ENCODE data around the gene NFIC.

The NFIC gene

GRCh38 chr19:3469638-3470499 lies 103.5 kb downstream of the NFIC start:
- Mint-ChIP-seq H3K27ac (no peak overlapping the region), H3K36me3 (ENCODE audit: low read depth) (peaks cover 15% of the 10 kb centered on the region), H3K27me3 (ENCODE audit: low read depth, poor library complexity) (peaks cover 36% of the 10 kb centered on the region), H3K4me1 (peaks cover 19% of the 10 kb centered on the region), H3K4me3 (no peak overlapping the region), H3K9me3 (peaks cover 36% of the 10 kb centered on the region)
- TF ChIP-seq, protein P1, sequence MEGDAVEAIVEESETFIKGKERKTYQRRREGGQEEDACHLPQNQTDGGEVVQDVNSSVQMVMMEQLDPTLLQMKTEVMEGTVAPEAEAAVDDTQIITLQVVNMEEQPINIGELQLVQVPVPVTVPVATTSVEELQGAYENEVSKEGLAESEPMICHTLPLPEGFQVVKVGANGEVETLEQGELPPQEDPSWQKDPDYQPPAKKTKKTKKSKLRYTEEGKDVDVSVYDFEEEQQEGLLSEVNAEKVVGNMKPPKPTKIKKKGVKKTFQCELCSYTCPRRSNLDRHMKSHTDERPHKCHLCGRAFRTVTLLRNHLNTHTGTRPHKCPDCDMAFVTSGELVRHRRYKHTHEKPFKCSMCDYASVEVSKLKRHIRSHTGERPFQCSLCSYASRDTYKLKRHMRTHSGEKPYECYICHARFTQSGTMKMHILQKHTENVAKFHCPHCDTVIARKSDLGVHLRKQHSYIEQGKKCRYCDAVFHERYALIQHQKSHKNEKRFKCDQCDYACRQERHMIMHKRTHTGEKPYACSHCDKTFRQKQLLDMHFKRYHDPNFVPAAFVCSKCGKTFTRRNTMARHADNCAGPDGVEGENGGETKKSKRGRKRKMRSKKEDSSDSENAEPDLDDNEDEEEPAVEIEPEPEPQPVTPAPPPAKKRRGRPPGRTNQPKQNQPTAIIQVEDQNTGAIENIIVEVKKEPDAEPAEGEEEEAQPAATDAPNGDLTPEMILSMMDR (IDR thresholded peaks at IDR 0.05), result no peak
- DNase-seq, result no peak

DNA sequence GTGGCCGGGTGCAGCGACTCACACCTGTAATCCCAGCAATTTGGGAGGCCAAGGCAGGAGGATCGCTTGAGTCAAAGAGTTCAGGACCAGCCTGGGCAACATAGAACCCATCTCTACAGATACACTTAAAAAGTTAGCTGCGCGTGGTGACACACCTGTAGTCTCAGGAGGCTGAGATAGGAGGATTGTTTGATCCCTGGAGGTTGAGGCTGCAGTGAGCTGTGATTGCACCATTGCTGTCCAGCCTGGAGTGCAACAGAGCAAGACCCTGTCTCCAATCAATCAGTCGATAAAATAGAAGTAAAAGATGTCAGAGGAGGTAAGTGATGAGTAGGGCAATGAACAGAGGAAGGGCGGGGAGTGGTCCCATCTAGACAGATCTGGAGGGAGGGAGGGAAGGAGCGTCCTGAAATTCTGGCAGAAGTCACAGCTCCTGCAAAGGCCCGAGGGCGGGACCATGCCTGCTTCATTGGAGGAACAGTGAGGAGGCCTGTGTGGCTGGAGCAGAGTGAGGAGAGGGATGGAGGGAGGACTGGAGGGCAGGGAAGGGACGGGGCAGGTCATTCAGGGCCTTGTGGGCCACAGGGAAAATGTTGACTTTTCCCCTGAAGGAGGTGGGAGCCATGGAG lies 104.2 kb downstream of the NFIC start:
- TF ChIP-seq, protein P1 (IDR thresholded peaks at IDR 0.05), result no peak
- no peak for DNase-seq
- peaks cover 29% of the 10 kb centered on the region for H3K27me3 Mint-ChIP-seq (ENCODE audit: low read depth, poor library complexity)
- no peak overlapping the region for H3K27ac Mint-ChIP-seq
- H3K9me3 Mint-ChIP-seq, result peaks cover 36% of the 10 kb centered on the region
- H3K36me3 Mint-ChIP-seq (ENCODE audit: low read depth), result peaks cover 15% of the 10 kb centered on the region
- H3K4me1 Mint-ChIP-seq, result peaks cover 11% of the 10 kb centered on the region
- no peak overlapping the region for H3K4me3 Mint-ChIP-seq

DNA sequence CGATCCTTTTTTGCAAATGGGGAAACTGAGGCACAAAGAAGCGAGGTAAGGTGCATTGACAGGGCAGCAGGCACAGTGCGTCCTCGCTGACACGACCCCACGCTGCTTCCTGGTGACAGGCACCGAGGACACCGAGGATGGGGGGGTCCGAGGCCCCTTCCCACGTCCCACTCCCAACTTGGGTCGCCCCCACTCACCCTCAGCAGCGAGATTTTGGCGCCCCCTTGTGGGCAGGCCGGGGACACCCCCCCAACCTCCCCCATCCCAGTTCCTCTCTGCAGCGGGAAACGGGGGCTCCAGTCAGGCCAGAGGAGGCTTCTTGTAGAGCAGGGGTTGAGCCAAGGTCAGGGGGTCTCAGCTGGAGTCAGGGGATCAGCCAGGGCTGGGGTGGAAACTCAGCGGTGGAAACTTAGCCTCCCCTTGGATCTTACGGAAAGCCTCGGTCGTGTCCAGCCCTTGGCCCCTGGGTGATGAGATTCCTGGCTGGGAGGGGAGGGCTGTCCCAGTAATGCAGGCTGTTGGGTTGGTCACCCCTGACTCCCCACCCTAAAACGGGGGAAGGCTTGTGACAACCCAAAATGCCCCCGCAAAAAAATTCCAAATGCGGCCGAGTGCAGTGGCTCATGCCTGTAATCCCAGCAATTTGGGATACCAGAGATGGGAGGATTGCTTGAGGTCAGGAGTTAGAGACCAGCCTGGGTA lies 105.7 kb downstream of the NFIC start:
- Mint-ChIP-seq H3K4me1 (peaks cover 10% of the 10 kb centered on the region), H3K27ac (no peak overlapping the region), H3K9me3 (peaks cover 26% of the 10 kb centered on the region), H3K36me3 (ENCODE audit: low read depth) (peaks cover 15% of the 10 kb centered on the region), H3K27me3 (ENCODE audit: low read depth, poor library complexity) (peaks cover 23% of the 10 kb centered on the region), H3K4me3 (no peak overlapping the region)
- DNase-seq, result peak; percentile 66
- TF ChIP-seq, protein P1 (IDR thresholded peaks at IDR 0.05), result peak; percentile 72

DNA sequence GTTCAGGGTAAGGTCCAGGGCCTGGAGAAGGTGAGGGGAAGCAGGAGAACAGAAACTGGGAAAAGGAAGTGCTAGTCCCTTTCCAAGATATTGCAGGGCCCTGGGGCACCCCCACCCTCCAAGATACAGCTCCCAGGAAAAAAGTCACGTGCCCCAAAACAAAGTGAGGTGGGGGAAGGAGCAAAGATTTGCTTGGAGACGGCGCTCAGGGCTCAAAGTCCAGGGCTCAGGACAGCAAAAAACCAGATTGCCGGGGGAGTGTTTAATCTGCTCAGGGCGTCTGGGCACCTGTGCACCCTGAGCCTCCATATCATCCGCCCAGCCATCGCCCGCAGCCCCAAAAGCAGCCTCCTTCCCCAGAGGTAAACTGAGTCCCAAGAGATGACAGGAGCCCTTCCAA lies 107.6 kb downstream of the NFIC start:
- H3K36me3 Mint-ChIP-seq (ENCODE audit: low read depth), result peaks cover 3% of the 10 kb centered on the region
- TF ChIP-seq, protein P1 (IDR thresholded peaks at IDR 0.05), result no peak
- peaks cover 32% of the 10 kb centered on the region for H3K27me3 Mint-ChIP-seq (ENCODE audit: low read depth, poor library complexity)
- no peak for DNase-seq
- H3K4me3 Mint-ChIP-seq, result no peak overlapping the region
- peaks cover 15% of the 10 kb centered on the region for H3K4me1 Mint-ChIP-seq
- peaks cover 11% of the 10 kb centered on the region for H3K9me3 Mint-ChIP-seq
- H3K27ac Mint-ChIP-seq, result no peak overlapping the region

DNA sequence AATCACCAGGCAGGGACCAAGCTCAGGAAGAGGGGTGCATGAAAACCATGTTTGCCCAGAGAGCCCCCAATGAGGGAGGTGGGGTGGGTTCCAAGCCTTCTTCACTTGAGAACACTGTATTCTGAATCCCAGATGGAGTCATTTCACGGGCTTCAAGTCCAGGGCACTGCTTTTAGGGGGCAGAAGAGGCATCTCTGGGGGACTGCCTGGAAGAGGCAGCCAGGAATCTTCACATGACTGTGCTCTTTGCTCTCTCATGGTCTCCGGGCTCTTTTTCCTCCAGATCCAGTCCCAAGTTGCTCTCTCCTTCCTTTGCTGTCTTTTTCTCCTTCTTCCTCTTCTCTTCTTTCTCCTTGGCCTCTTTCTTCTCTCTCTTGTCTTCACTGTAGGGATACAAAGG lies 108.2 kb downstream of the NFIC start:
- TF ChIP-seq, protein P1 (IDR thresholded peaks at IDR 0.05), result no peak
- Mint-ChIP-seq H3K4me3 (no peak overlapping the region), H3K9me3 (peaks cover 7% of the 10 kb centered on the region), H3K27ac (no peak overlapping the region), H3K36me3 (ENCODE audit: low read depth) (no peaks in the 10 kb centered on the region), H3K4me1 (peaks cover 15% of the 10 kb centered on the region), H3K27me3 (ENCODE audit: low read depth, poor library complexity) (peaks cover 37% of the 10 kb centered on the region)
- DNase-seq, result no peak
